Right lobe of liver (tissue), 4 donors: ENCODE data around the gene INSIG2.

Source experiments
- CTCF ChIP-seq, 4 donors: fragments of 200-600 bp in 3 of 4; fragments of 450-650 bp in 1 of 4; IDR thresholded peaks; one replicate each; pipeline versions ENCODE4 v1.5.1 to v1.8.0; 2016 to 2022; ENCODE audit warnings: antibody characterized with exemption in 4 of 4, mild to moderate bottlenecking in 2 of 4
- POLR2A ChIP-seq: fragments of 450-650 bp; IDR thresholded peaks from one replicate; pipeline ENCODE4 v1.6.1; 2017; ENCODE audit warnings: antibody characterized with exemption, mild to moderate bottlenecking
- donor health status: DM: no; HTN: no; CAD: no.
- donor health status: DM: no; HTN: no; CAD: no.
- donor health status: DM: no; HTN: yes; CAD: no.

GRCh38 chr2:118050386-118050785 is 37.9 kb upstream of the INSIG2 start:
- no peak for TF ChIP-seq CTCF (IDR thresholded peaks at IDR 0.05)
- TF ChIP-seq POLR2A, result no peak
